NCI-H1417 (cell line): ENCODE data around the gene EPHB4.
"Not testable (repeated sequence)": the region's sequence is repeated elsewhere in the genome, so short reads cannot be mapped to it uniquely, and the experiment has no call there.

Source experiments
- DNase-seq, 3 experiments: peaks; one replicate each; lab custom pipeline; 2025; lab: John Stamatoyannopoulos, UW

EPHB4 gene

GRCh38 chr7:100827330-100828226 is at the start of gene EPHB4:
TSS of gene EPHB4 (minus strand) at chr7:100827523. CDS start at chr7:100827030, 493 bp downstream.
- peak in 2 of 3 experiments; percentile 56 to 69 for DNase-seq

- DNase-seq: peak in 1 of 3 experiments; percentile 73
Measured at GRCh38 chr7:100875356-100875751, 48.0 kb upstream of the EPHB4 start.

GRCh38 chr7:100874577-100875355 is 47.4 kb upstream of the EPHB4 start, which contains the start of gene SRRT:
TSS of gene SRRT (plus strand) at chr7:100875103. CDS start at chr7:100875591, 488 bp downstream.
- peak; percentile 100 for DNase-seq

GRCh38 chr7:100874300-100874576 is 46.9 kb upstream of the EPHB4 start:
- no peak for DNase-seq

GRCh38 chr7:100873599-100874299 is 46.4 kb upstream of the EPHB4 start:
- no peak for DNase-seq

GRCh38 chr7:100867776-100868485 is 40.6 kb upstream of the EPHB4 start:
- DNase-seq: no peak

GRCh38 chr7:100867040-100867775 is 39.9 kb upstream of the EPHB4 start, which contains the start of gene TRIP6:
TSS of gene TRIP6 (plus strand) at chr7:100867387. CDS start at chr7:100867498, 111 bp downstream.
- DNase-seq: peak in 2 of 3 experiments; percentile 39 to 46

GRCh38 chr7:100866729-100867039 is 39.4 kb upstream of the EPHB4 start:
- DNase-seq: no peak

- DNase-seq: no peak
Measured at GRCh38 chr7:100865938-100866728, 38.8 kb upstream of the EPHB4 start.

- no peak for DNase-seq
Measured at GRCh38 chr7:100865372-100865911, 38.1 kb upstream of the EPHB4 start.

- no peak for DNase-seq
Measured at GRCh38 chr7:100864263-100864845, 37.0 kb upstream of the EPHB4 start.

- no peak for DNase-seq
Measured at GRCh38 chr7:100863406-100863950, 36.2 kb upstream of the EPHB4 start.

- DNase-seq: no peak
Measured at GRCh38 chr7:100861616-100861985, 34.3 kb upstream of the EPHB4 start.

- no peak for DNase-seq
Measured at GRCh38 chr7:100860702-100861615, 33.6 kb upstream of the EPHB4 start.

GRCh38 chr7:100859856-100860255 is 32.5 kb upstream of the EPHB4 start:
- DNase-seq: no peak

GRCh38 chr7:100856871-100857282 is 29.6 kb upstream of the EPHB4 start:
- no peak for DNase-seq

GRCh38 chr7:100855515-100855914 is 28.2 kb upstream of the EPHB4 start:
- DNase-seq: no peak

GRCh38 chr7:100854899-100855298 is 27.6 kb upstream of the EPHB4 start:
- DNase-seq: not testable (repeated sequence)
